ENCODE measurements around the gene PLET1. TPM values are rescaled to one million over a fixed set of nuclear protein-coding genes. Genes with fewer than 3 reads are reported as not detected.

The PLET1 gene, protein sequence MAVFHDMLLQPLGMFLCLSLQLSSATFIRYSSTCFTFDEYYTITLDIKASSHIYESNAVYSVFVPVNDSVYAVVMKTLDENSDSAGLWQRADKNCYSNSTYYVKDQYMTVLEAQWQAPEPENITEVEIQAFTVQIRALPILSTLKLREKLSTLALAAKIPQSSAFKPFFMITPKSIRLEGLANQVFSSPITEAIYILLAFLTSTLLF
- total RNA-seq, result not detected

DNA sequence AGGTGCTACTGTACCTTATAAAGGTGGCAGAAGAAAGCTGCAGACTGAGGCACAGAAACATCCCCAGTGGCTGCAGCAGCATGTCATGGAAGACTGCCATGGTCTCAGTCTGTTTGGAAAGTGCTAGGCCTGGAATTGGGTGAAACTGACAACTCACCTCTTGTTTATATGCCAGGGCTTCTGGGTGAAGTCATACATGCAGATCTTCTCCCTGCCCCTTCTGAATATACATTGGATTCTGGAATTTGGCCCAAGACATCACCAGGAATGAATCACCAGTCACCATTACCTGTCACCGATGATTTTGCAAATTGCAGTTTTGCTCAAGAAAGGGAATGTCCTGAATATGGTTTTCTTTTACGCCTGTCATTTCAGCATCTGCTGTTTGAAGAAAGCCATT is at the start of gene PLET1:
Gene PLET1, minus strand, starts transcription at position 371 of the 400 bp plus-strand sequence. Its CDS starts 271 bp downstream, at position 100.
- no peak for DNase-seq (ENCODE audit: low spot score in 2 of 2)
- Histone ChIP-seq H3K4me3 (no peak within 1 kb of the TSS), H3K27me3 (no peaks in the 10 kb centered on the region), H3K36me3 (no peaks in the 10 kb centered on the region), H3K4me1 (no peaks in the 10 kb centered on the region), H3K9me3 (no peaks in the 10 kb centered on the region), H3K27ac (no peak within 1 kb of the TSS)
- 93% methylated on average over 2 of the region's 2 CpGs for WGBS
- TF ChIP-seq EP300 (IDR thresholded peaks at IDR 0.05) (no peak), POLR2A (IDR thresholded peaks at IDR 0.05) (no peak), POLR2AphosphoS5 (IDR thresholded peaks at IDR 0.05) (no peak)
- TF ChIP-seq, protein P1, sequence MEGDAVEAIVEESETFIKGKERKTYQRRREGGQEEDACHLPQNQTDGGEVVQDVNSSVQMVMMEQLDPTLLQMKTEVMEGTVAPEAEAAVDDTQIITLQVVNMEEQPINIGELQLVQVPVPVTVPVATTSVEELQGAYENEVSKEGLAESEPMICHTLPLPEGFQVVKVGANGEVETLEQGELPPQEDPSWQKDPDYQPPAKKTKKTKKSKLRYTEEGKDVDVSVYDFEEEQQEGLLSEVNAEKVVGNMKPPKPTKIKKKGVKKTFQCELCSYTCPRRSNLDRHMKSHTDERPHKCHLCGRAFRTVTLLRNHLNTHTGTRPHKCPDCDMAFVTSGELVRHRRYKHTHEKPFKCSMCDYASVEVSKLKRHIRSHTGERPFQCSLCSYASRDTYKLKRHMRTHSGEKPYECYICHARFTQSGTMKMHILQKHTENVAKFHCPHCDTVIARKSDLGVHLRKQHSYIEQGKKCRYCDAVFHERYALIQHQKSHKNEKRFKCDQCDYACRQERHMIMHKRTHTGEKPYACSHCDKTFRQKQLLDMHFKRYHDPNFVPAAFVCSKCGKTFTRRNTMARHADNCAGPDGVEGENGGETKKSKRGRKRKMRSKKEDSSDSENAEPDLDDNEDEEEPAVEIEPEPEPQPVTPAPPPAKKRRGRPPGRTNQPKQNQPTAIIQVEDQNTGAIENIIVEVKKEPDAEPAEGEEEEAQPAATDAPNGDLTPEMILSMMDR (IDR thresholded peaks at IDR 0.05), result no peak

DNA sequence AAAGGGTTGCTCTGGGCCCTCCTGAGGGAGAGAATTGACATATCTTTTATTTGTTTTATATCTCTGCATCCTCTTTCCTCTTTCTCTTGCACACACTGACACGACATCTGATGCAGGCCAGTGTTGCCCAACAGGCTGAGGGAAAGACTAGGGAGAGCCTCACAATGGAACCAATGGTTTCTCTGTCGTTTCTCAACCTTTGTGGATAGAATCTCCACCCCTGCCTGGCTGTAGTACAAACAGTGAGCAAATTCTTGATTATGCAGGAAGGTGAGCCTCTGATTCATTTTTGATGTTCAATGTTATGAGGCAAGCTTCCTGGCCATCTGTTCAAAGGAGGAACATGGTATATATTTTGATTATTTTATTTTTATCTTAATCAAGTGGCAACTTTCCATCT is 49.8 kb upstream of the PLET1 start:
- Histone ChIP-seq H3K9me3 (no peaks in the 10 kb centered on the region), H3K36me3 (no peaks in the 10 kb centered on the region), H3K27ac (no peak overlapping the region), H3K27me3 (no peaks in the 10 kb centered on the region), H3K4me1 (peaks cover 5% of the 10 kb centered on the region), H3K4me3 (no peak overlapping the region)
- WGBS, result 35% methylated on average over 2 of the region's 2 CpGs
- DNase-seq (ENCODE audit: low spot score in 2 of 2), result no peak
- TF ChIP-seq POLR2A (IDR thresholded peaks at IDR 0.05) (no peak), POLR2AphosphoS5 (IDR thresholded peaks at IDR 0.05) (no peak), EP300 (IDR thresholded peaks at IDR 0.05) (no peak)
- TF ChIP-seq, protein P1 (IDR thresholded peaks at IDR 0.05), result no peak

DNA sequence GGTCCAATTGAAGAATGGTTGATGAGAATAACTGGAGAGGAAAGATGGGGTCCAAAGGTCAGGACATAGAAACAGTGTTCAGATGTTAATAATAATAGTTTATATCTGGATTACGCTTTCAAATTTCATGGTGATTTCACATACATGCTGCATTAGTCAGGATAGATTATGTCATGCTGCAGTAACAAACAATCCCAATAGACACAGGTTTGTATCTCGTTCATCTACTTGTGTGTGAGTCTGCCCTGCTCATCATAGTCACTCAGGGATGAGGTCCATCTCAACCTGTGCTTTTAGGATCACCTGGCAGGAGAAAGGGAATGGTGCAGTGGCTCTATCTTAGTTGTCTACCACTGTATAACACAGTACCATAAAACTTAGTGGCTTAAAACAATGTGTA is 48.0 kb upstream of the PLET1 start:
- no peak for TF ChIP-seq POLR2A (IDR thresholded peaks at IDR 0.05)
- no peak for TF ChIP-seq POLR2AphosphoS5 (IDR thresholded peaks at IDR 0.05)
- TF ChIP-seq, protein P1 (IDR thresholded peaks at IDR 0.05), result no peak
- TF ChIP-seq EP300 (IDR thresholded peaks at IDR 0.05), result no peak
- Histone ChIP-seq H3K27me3 (no peaks in the 10 kb centered on the region), H3K9me3 (no peaks in the 10 kb centered on the region), H3K4me1 (peaks cover 5% of the 10 kb centered on the region), H3K27ac (no peak overlapping the region), H3K4me3 (no peak overlapping the region), H3K36me3 (no peaks in the 10 kb centered on the region)
- no peak for DNase-seq (ENCODE audit: low spot score in 2 of 2)
- 85% methylated on average over 2 of the region's 2 CpGs for WGBS

DNA sequence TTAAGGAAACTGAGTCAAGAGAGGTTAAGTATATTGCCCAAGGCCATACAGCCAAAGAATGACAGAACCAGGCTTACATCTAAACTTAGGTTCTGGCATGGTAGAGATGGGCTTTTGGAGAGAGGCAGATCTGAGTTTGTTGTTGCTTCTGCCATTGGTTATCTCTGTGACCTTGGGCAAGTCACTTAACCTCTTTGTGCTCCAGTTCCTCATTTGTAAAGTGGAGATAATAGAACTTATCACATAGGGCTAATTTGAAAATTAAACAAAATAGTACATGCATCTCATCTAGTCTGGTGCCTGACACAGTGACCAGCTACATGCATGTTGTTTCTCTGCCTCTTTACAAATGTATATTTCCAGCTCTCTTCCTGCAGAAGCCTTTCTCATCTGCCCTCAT is 47.0 kb upstream of the PLET1 start:
- DNase-seq (ENCODE audit: low spot score in 2 of 2), result no peak
- Histone ChIP-seq H3K4me3 (no peak overlapping the region), H3K27me3 (no peaks in the 10 kb centered on the region), H3K36me3 (no peaks in the 10 kb centered on the region), H3K4me1 (peaks cover 5% of the 10 kb centered on the region), H3K9me3 (no peaks in the 10 kb centered on the region), H3K27ac (no peak overlapping the region)
- TF ChIP-seq POLR2AphosphoS5 (IDR thresholded peaks at IDR 0.05) (no peak), EP300 (IDR thresholded peaks at IDR 0.05) (no peak), POLR2A (IDR thresholded peaks at IDR 0.05) (no peak)
- TF ChIP-seq, protein P1 (IDR thresholded peaks at IDR 0.05), result no peak

DNA sequence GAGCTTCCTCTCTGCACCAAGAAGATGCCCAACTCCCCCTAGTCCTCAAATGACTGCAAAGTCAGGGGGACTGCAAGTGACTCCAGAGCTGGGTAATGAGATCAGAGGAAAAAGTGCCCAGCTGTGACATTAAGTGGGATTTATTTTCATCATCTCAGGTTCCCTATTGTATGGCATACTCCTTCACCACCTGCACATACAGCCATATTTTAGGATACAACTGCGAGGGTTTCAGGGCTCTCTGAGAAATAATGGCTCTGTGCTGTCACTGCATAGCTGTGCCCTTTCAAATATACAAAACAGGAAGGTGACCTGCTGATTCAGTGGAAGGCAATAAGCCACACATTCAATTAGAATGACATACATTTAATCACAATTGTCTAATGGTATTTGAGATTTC is 45.6 kb upstream of the PLET1 start:
- DNase-seq (ENCODE audit: low spot score in 2 of 2), result no peak
- Histone ChIP-seq H3K36me3 (no peaks in the 10 kb centered on the region), H3K4me1 (peaks cover 5% of the 10 kb centered on the region), H3K4me3 (no peak overlapping the region), H3K27me3 (no peaks in the 10 kb centered on the region), H3K9me3 (no peaks in the 10 kb centered on the region), H3K27ac (no peak overlapping the region)
- 93% methylated on average over 1 of the region's 1 CpG for WGBS
- TF ChIP-seq EP300 (IDR thresholded peaks at IDR 0.05) (no peak), POLR2AphosphoS5 (IDR thresholded peaks at IDR 0.05) (no peak), POLR2A (IDR thresholded peaks at IDR 0.05) (no peak)
- TF ChIP-seq, protein P1 (IDR thresholded peaks at IDR 0.05), result no peak

Data from suprapubic skin (tissue), 4 donors.